SK-N-SH treated with all-trans-retinoic acid at 6 μM for 48 hours (cell line): ENCODE data around the gene SLC38A7.

Experiments used
- ATAC-seq: fragments of 200-7000 bp; cut with Tn5 transposase; 3 replicates; pipeline ENCODE4 v1.9.1; 2020; ENCODE audit warnings: mild to moderate bottlenecking, moderate library complexity
- ARNTL ChIP-seq: fragments of 450-650 bp; formaldehyde crosslinking; IDR thresholded peaks from 2 replicates; pipeline ENCODE4 v1.5.0; 2020; ENCODE audit warnings: low read depth, mild to moderate bottlenecking, moderate library complexity, borderline replicate concordance
- BACH2 ChIP-seq: fragments of 250-450 bp; sonication (Bioruptor Pico); IDR thresholded peaks from 2 replicates; pipeline ENCODE4 v1.9.0; 2021; ENCODE audit warnings: mild to moderate bottlenecking, borderline replicate concordance
- CSDC2 ChIP-seq: fragments of 250-450 bp; sonication (Bioruptor Pico); IDR thresholded peaks from 2 replicates; pipeline ENCODE4 v1.5.0; 2020; ENCODE audit warnings: mild to moderate bottlenecking, moderate library complexity
- CSRNP3 ChIP-seq: fragments of 250-450 bp; sonication (Bioruptor Pico); IDR thresholded peaks from 2 replicates; pipeline ENCODE4 v1.5.1; 2021; ENCODE audit warnings: mild to moderate bottlenecking, moderate library complexity
- ESRRG ChIP-seq: fragments of 250-450 bp; sonication (Bioruptor Pico); IDR thresholded peaks from 2 replicates; pipeline ENCODE4 v1.6.1; 2021; ENCODE audit warnings: mild to moderate bottlenecking
- GLIS3 ChIP-seq: fragments of 250-450 bp; sonication (Bioruptor Pico); IDR thresholded peaks from 2 replicates; pipeline ENCODE4 v1.5.0; 2020; ENCODE audit warnings: mild to moderate bottlenecking, moderate library complexity
- ISL1 ChIP-seq: fragments of 250-450 bp; sonication (Bioruptor Pico); IDR thresholded peaks from 2 replicates; pipeline ENCODE4 v2.1.2; 2022; ENCODE audit warnings: mild to moderate bottlenecking, moderate library complexity
- PPARA ChIP-seq: fragments of 250-450 bp; sonication (Bioruptor Pico); IDR thresholded peaks from 2 replicates; pipeline ENCODE4 v1.5.0; 2020; ENCODE audit warnings: mild to moderate bottlenecking, borderline replicate concordance
- RARB ChIP-seq: fragments of 250-450 bp; sonication (Bioruptor Pico); IDR thresholded peaks from 2 replicates; pipeline ENCODE4 v1.8.0; 2021; ENCODE audit warnings: mild to moderate bottlenecking, moderate library complexity
- SNAI2 ChIP-seq: fragments of 250-450 bp; sonication (Bioruptor Pico); IDR thresholded peaks from 2 replicates; pipeline ENCODE4 v1.5.0; 2020; ENCODE audit warnings: mild to moderate bottlenecking, moderate library complexity
- TCF4 ChIP-seq: fragments of 250-450 bp; sonication (Bioruptor Pico); IDR thresholded peaks from 2 replicates; pipeline ENCODE4 v1.8.0; 2021; ENCODE audit warnings: mild to moderate bottlenecking, moderate library complexity, borderline replicate concordance
- TOX ChIP-seq: fragments of 250-450 bp; sonication (Bioruptor Pico); IDR thresholded peaks from 2 replicates; pipeline ENCODE4 v1.8.0; 2021; ENCODE audit warnings: mild to moderate bottlenecking, moderate library complexity, borderline replicate concordance
- TSHZ2 ChIP-seq: fragments of 250-450 bp; sonication (Bioruptor Pico); IDR thresholded peaks from 2 replicates; pipeline ENCODE4 v1.5.0; 2020; ENCODE audit warnings: mild to moderate bottlenecking, moderate library complexity
- ZC3H10 ChIP-seq: fragments of 250-450 bp; sonication (Bioruptor Pico); IDR thresholded peaks from 2 replicates; pipeline ENCODE4 v1.5.1; 2021; ENCODE audit warnings: mild to moderate bottlenecking, moderate library complexity
- ZFP3 ChIP-seq: fragments of 250-450 bp; sonication (Bioruptor Pico); IDR thresholded peaks from 2 replicates; pipeline ENCODE4 v1.5.0; 2020; ENCODE audit warnings: mild to moderate bottlenecking, moderate library complexity
- ZNF565 ChIP-seq: fragments of 450-650 bp; formaldehyde crosslinking; conservative IDR thresholded peaks from 2 replicates; pipeline ENCODE4 v1.5.0; 2020; ENCODE audit warnings: low read depth, mild to moderate bottlenecking, moderate library complexity
- ZNF70 ChIP-seq: fragments of 450-650 bp; formaldehyde crosslinking; IDR thresholded peaks from 2 replicates; pipeline ENCODE4 v1.5.0; 2020; ENCODE audit warnings: mild to moderate bottlenecking, moderate library complexity
- ZNF8 ChIP-seq: fragments of 450-650 bp; formaldehyde crosslinking; IDR thresholded peaks from 2 replicates; pipeline ENCODE4 v1.5.0; 2020; ENCODE audit warnings: mild to moderate bottlenecking, moderate library complexity
- TF ChIP-seq, protein P1 (sequence below): fragments of 250-450 bp; sonication (Bioruptor Pico); IDR thresholded peaks from 2 replicates; pipeline ENCODE4 v1.8.0; 2021; ENCODE audit warnings: low read depth, mild to moderate bottlenecking, moderate library complexity, borderline replicate concordance
- TF ChIP-seq, protein P2 (sequence below): fragments of 250-450 bp; sonication (Bioruptor Pico); IDR thresholded peaks from 2 replicates; pipeline ENCODE4 v1.5.1; 2020; ENCODE audit warnings: low read depth, mild to moderate bottlenecking, moderate library complexity
- TF ChIP-seq, protein P3 (sequence below): fragments of 250-450 bp; sonication (Bioruptor Pico); IDR thresholded peaks from 2 replicates; pipeline ENCODE4 v1.8.0; 2020; ENCODE audit warnings: mild to moderate bottlenecking, moderate library complexity, borderline replicate concordance

SLC38A7 gene

GRCh38 chr16:58658796-58659211, 25.8 kb downstream of the SLC38A7 start:
- no peak for ATAC-seq
- TF ChIP-seq PPARA (no peak), ZNF8 (CRISPR knock-in tag) (no peak), ZC3H10 (CRISPR knock-in tag) (no peak), ZNF565 (CRISPR knock-in tag) (no peak), RARB (CRISPR knock-in tag) (no peak), ZFP3 (CRISPR knock-in tag) (no peak), SNAI2 (CRISPR knock-in tag) (no peak), ARNTL (CRISPR knock-in tag) (no peak), ESRRG (CRISPR knock-in tag) (no peak)
- TF ChIP-seq, protein P1, sequence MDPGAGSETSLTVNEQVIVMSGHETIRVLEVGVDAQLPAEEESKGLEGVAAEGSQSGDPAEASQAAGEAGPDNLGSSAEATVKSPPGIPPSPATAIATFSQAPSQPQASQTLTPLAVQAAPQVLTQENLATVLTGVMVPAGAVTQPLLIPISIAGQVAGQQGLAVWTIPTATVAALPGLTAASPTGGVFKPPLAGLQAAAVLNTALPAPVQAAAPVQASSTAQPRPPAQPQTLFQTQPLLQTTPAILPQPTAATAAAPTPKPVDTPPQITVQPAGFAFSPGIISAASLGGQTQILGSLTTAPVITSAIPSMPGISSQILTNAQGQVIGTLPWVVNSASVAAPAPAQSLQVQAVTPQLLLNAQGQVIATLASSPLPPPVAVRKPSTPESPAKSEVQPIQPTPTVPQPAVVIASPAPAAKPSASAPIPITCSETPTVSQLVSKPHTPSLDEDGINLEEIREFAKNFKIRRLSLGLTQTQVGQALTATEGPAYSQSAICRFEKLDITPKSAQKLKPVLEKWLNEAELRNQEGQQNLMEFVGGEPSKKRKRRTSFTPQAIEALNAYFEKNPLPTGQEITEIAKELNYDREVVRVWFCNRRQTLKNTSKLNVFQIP (CRISPR knock-in tag): no peak

DNA sequence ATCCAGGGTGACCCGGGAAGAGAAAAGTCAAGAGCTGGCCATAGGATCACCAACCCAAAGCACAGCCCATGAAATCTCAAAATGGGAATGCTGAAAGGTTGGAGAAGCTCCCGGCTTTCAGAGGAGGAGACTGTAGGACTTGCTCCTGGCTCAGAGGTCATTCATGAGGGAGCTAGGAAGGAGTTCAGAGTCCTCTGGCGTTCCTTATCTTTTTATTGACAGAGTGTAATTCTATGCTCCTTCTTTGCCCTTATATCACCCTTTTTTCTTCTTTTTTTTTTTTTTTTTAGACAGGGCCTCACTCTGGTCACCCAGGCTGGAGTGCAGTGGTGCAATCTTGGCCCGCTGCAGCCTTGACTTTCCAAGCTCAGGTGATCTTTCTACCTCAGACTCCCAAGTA, 27.7 kb downstream of the SLC38A7 start:
- ATAC-seq: no peak
- TF ChIP-seq CSDC2 (CRISPR knock-in tag) (no peak), BACH2 (no peak), ZNF70 (CRISPR knock-in tag) (no peak), ZFP3 (CRISPR knock-in tag) (no peak), GLIS3 (no peak), ISL1 (CRISPR knock-in tag) (no peak), TSHZ2 (CRISPR knock-in tag) (no peak), CSRNP3 (no peak), TOX (no peak), TCF4 (no peak)
- TF ChIP-seq, protein P2, sequence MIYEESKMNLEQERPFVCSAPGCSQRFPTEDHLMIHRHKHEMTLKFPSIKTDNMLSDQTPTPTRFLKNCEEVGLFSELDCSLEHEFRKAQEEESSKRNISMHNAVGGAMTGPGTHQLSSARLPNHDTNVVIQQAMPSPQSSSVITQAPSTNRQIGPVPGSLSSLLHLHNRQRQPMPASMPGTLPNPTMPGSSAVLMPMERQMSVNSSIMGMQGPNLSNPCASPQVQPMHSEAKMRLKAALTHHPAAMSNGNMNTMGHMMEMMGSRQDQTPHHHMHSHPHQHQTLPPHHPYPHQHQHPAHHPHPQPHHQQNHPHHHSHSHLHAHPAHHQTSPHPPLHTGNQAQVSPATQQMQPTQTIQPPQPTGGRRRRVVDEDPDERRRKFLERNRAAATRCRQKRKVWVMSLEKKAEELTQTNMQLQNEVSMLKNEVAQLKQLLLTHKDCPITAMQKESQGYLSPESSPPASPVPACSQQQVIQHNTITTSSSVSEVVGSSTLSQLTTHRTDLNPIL: no peak
- TF ChIP-seq, protein P1 (CRISPR knock-in tag): no peak
- TF ChIP-seq, protein P3, sequence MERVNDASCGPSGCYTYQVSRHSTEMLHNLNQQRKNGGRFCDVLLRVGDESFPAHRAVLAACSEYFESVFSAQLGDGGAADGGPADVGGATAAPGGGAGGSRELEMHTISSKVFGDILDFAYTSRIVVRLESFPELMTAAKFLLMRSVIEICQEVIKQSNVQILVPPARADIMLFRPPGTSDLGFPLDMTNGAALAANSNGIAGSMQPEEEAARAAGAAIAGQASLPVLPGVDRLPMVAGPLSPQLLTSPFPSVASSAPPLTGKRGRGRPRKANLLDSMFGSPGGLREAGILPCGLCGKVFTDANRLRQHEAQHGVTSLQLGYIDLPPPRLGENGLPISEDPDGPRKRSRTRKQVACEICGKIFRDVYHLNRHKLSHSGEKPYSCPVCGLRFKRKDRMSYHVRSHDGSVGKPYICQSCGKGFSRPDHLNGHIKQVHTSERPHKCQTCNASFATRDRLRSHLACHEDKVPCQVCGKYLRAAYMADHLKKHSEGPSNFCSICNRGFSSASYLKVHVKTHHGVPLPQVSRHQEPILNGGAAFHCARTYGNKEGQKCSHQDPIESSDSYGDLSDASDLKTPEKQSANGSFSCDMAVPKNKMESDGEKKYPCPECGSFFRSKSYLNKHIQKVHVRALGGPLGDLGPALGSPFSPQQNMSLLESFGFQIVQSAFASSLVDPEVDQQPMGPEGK: no peak

GRCh38 chr16:58655215-58655596, 29.4 kb downstream of the SLC38A7 start:
- TF ChIP-seq, protein P1 (CRISPR knock-in tag): no peak
- ATAC-seq: no peak
